SH-SY5Y (cell line): ENCODE results near the gene ZBTB16.

Experiments
- GATA2 ChIP-seq: IDR thresholded peaks from 2 replicates; pipeline ENCODE4 v1.6.1; 2011; ENCODE audit warnings: mild to moderate bottlenecking, low read depth, low read length
- GATA3 ChIP-seq: IDR thresholded peaks from 2 replicates; pipeline ENCODE4 v1.6.1; 2011; ENCODE audit warnings: low read depth, mild to moderate bottlenecking, low read length, moderate library complexity

DNA sequence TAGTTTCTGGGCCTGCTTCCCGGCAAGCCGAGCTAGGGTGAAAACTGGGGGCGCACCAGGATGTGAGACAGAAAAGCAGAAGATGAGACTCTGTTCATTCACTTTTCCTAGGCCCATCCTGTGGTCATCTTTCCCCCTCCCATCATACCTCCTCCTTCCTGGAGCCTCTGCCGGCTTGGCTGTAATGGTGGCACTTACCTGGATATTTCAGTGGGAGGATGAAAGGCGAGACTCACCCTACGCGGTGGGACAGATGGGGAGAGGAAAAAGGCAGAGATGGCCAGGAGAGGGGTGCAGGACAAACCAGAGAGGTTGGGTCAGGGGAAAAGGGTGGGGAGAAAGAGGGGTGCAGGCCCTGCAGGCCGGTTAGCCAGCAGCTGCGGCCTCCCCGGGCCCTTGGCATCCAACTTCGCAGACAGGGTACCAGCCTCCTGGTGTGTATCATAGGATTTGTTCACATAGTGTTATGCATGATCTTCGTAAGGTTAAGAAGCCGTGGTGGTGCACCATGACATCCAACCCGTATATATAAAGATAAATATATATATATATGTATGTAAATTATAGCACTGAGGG, 195.1 kb downstream of the ZBTB16 start:
- TF ChIP-seq GATA2 (no peak), GATA3 (no peak)
